GM23338 (cell line): ENCODE data around the gene RMC1. TPM values are rescaled to one million over a fixed set of nuclear protein-coding genes. Genes with fewer than 3 reads are reported as not detected.

Experiments used
- ATAC-seq: fragments of 200-7000 bp; cut with Tn5 transposase; 3 replicates; pipeline ENCODE4 v1.9.1; 2020
- DNase-seq: peaks from one replicate; pipeline ENCODE4 v3.0.0-alpha.2; 2015; ENCODE audit warnings: low spot score
- H2AFZ ChIP-seq: fragments of 200-600 bp; sonication (generic); 2 replicates; pipeline ENCODE4 v1.8.0; 2016; ENCODE audit warnings: antibody characterized with exemption, mild to moderate bottlenecking, moderate library complexity
- H3F3A ChIP-seq: fragments of 200-600 bp; sonication (generic); replicated peaks from 2 replicates; pipeline ENCODE4 v1.8.0; 2017; ENCODE audit warnings: antibody characterized with exemption, mixed run types, low read depth
- H3K27ac ChIP-seq: fragments of 200-600 bp; sonication (generic); 2 replicates; pipeline ENCODE4 v1.6.1; 2016; ENCODE audit warnings: low read depth
- H3K27me3 ChIP-seq: fragments of 200-600 bp; sonication (generic); 2 replicates; pipeline ENCODE4 v1.8.0; 2016; ENCODE audit warnings: mild to moderate bottlenecking, mixed run types, moderate library complexity; ENCODE audit not compliant: insufficient read depth
- H3K36me3 ChIP-seq: fragments of 200-600 bp; sonication (generic); 2 replicates; pipeline ENCODE4 v1.8.0; 2016; ENCODE audit warnings: mild to moderate bottlenecking; ENCODE audit not compliant: insufficient read depth
- H3K4me1 ChIP-seq: fragments of 200-600 bp; sonication (generic); 2 replicates; pipeline ENCODE4 v1.8.0; 2016; ENCODE audit warnings: mild to moderate bottlenecking, moderate library complexity; ENCODE audit not compliant: insufficient read depth
- H3K4me2 ChIP-seq: fragments of 200-600 bp; sonication (generic); 2 replicates; pipeline ENCODE4 v1.7.1; 2017; ENCODE audit warnings: mixed run types
- H3K4me3 ChIP-seq: fragments of 200-600 bp; sonication (generic); 2 replicates; pipeline ENCODE4 v1.6.1; 2016; ENCODE audit warnings: mixed run types
- H3K79me2 ChIP-seq: fragments of 200-600 bp; sonication (generic); replicated peaks from 2 replicates; pipeline ENCODE4 v1.8.0; 2017; ENCODE audit warnings: mild to moderate bottlenecking; ENCODE audit not compliant: insufficient read depth
- H3K9me2 ChIP-seq: fragments of 200-600 bp; sonication (generic); 2 replicates; pipeline ENCODE4 v1.8.0; 2017; ENCODE audit not compliant: insufficient read depth
- H4K20me1 ChIP-seq: fragments of 200-600 bp; sonication (generic); replicated peaks from 2 replicates; pipeline ENCODE4 v1.8.0; 2017; ENCODE audit warnings: mild to moderate bottlenecking; ENCODE audit not compliant: insufficient read depth
- H3K27ac Mint-ChIP-seq: 2 replicates; pipeline ENCODE4 v1.8.0; 2020; ENCODE audit warnings: inconsistent platforms, mild to moderate bottlenecking, moderate library complexity, mixed read lengths
- H3K27me3 Mint-ChIP-seq: 3 replicates; pipeline ENCODE4 v1.8.0; 2022; ENCODE audit warnings: low read depth, mild to moderate bottlenecking, moderate library complexity, mixed read lengths, inconsistent platforms; ENCODE audit not compliant: insufficient read depth, poor library complexity
- H3K36me3 Mint-ChIP-seq: 3 replicates; pipeline ENCODE4 v1.8.0; 2021; ENCODE audit warnings: low read depth, mild to moderate bottlenecking, inconsistent platforms, moderate library complexity, mixed read lengths
- H3K4me1 Mint-ChIP-seq: 3 replicates; pipeline ENCODE4 v1.8.0; 2020; ENCODE audit warnings: mild to moderate bottlenecking, inconsistent platforms, mixed read lengths
- H3K4me3 Mint-ChIP-seq: 3 replicates; pipeline ENCODE4 v1.8.0; 2021; ENCODE audit warnings: moderate library complexity, mild to moderate bottlenecking, inconsistent platforms, mixed read lengths
- H3K9me3 Mint-ChIP-seq: 3 replicates; pipeline ENCODE4 v1.8.0; 2020; ENCODE audit warnings: moderate library complexity, mild to moderate bottlenecking, inconsistent platforms, mixed read lengths
- CREB1 ChIP-seq: fragments of 250-450 bp; sonication (Bioruptor Pico); IDR thresholded peaks from 2 replicates; pipeline ENCODE4 v1.5.0; 2020; ENCODE audit warnings: low read depth, mild to moderate bottlenecking, moderate library complexity
- CTCF ChIP-seq, 2 experiments: fragments of 200-600 bp in 1 of 2; sonication (generic) in 1 of 2; conservative IDR thresholded peaks; 2 replicates each; pipeline versions ENCODE4 v1.5.1 to v1.6.1; 2016 to 2017; ENCODE audit warnings: antibody characterized with exemption in 2 of 2, low read depth in 2 of 2, mild to moderate bottlenecking in 2 of 2, moderate library complexity in 1 of 2
- ETS1 ChIP-seq: IDR thresholded peaks from 2 replicates; pipeline ENCODE4 v1.6.1; 2016; ENCODE audit warnings: antibody characterized with exemption
- EZH2 ChIP-seq: fragments of 200-600 bp; sonication (generic); IDR thresholded peaks from one replicate; pipeline ENCODE4 v1.8.0; 2017; ENCODE audit warnings: antibody characterized with exemption, mild to moderate bottlenecking, low read depth; ENCODE audit not compliant: unreplicated experiment
- EZH2phosphoT487 ChIP-seq: fragments of 200-600 bp; sonication (generic); IDR thresholded peaks from one replicate; pipeline ENCODE4 v1.8.1; 2018; ENCODE audit warnings: antibody characterized with exemption; ENCODE audit not compliant: unreplicated experiment
- JUNB ChIP-seq: IDR thresholded peaks from one replicate; pipeline ENCODE4 v1.6.1; 2016; ENCODE audit warnings: antibody characterized with exemption; ENCODE audit not compliant: unreplicated experiment
- NANOG ChIP-seq: IDR thresholded peaks from 2 replicates; pipeline ENCODE4 v1.6.1; 2016; ENCODE audit warnings: antibody characterized with exemption, borderline replicate concordance
- ZNF114 ChIP-seq: fragments of 250-450 bp; sonication (Bioruptor Pico); IDR thresholded peaks from 2 replicates; pipeline ENCODE4 v1.5.0; 2020; ENCODE audit warnings: mild to moderate bottlenecking, moderate library complexity
- ZNF331 ChIP-seq: fragments of 250-450 bp; sonication (Bioruptor Pico); IDR thresholded peaks from 2 replicates; pipeline ENCODE4 v1.5.0; 2020; ENCODE audit warnings: low read depth, mild to moderate bottlenecking, moderate library complexity
- polyA plus RNA-seq: library from polyadenylated mRNA; unstranded; fragments of >200 nt; fragmentation: Nextera tagmentation; extraction: Ambion mirVana; gene quantifications from 2 replicates; pipeline ENCODE4 v1.2.1, GENCODE V29; 2016
- total RNA-seq: library from RNA; depleted of rRNA; stranded (reverse); fragments of >200 nt; shearing (Covaris generic); gene quantifications from 2 replicates; pipeline ENCODE4 v1.2.3, GENCODE V29; 2014
- TF ChIP-seq, protein P1 (sequence below): IDR thresholded peaks from one replicate; pipeline ENCODE4 v1.6.1; 2018; ENCODE audit warnings: antibody characterized with exemption; ENCODE audit not compliant: unreplicated experiment

RMC1 gene
- total and polyA plus RNA-seq, 2 experiments from 2014 or later: 18.9 to 24.6 TPM

DNA sequence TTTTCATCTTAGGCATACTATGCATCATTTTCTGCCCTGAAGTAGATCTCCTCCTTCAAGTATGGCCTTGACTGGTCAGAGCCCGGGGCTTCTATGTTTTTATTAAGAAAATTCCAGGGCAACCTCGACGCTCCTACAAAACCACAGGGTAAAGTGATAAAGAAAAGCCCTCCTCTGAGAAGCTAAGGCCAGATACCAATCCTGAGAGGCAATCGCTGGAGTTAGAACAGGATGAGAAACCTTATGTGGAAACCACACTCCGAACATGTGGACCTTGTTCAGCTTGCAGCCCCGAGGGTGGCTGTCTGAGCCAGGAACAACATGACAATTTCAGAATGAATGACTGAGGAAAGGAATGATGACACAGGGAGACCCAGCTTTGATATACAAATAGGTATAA is 35.6 kb downstream of the RMC1 start (continued):
- TF ChIP-seq CTCF (conservative IDR thresholded peaks at IDR 0.05; ENCODE audit: low read depth in 2 of 2) (no peak), ZNF331 (CRISPR knock-in tag) (no peak), ZNF114 (CRISPR knock-in tag) (no peak), NANOG (no peak), CREB1 (CRISPR knock-in tag) (no peak), JUNB (no peak), EZH2phosphoT487 (no peak)
- TF ChIP-seq, protein P1, sequence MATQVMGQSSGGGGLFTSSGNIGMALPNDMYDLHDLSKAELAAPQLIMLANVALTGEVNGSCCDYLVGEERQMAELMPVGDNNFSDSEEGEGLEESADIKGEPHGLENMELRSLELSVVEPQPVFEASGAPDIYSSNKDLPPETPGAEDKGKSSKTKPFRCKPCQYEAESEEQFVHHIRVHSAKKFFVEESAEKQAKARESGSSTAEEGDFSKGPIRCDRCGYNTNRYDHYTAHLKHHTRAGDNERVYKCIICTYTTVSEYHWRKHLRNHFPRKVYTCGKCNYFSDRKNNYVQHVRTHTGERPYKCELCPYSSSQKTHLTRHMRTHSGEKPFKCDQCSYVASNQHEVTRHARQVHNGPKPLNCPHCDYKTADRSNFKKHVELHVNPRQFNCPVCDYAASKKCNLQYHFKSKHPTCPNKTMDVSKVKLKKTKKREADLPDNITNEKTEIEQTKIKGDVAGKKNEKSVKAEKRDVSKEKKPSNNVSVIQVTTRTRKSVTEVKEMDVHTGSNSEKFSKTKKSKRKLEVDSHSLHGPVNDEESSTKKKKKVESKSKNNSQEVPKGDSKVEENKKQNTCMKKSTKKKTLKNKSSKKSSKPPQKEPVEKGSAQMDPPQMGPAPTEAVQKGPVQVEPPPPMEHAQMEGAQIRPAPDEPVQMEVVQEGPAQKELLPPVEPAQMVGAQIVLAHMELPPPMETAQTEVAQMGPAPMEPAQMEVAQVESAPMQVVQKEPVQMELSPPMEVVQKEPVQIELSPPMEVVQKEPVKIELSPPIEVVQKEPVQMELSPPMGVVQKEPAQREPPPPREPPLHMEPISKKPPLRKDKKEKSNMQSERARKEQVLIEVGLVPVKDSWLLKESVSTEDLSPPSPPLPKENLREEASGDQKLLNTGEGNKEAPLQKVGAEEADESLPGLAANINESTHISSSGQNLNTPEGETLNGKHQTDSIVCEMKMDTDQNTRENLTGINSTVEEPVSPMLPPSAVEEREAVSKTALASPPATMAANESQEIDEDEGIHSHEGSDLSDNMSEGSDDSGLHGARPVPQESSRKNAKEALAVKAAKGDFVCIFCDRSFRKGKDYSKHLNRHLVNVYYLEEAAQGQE: no peak

DNA sequence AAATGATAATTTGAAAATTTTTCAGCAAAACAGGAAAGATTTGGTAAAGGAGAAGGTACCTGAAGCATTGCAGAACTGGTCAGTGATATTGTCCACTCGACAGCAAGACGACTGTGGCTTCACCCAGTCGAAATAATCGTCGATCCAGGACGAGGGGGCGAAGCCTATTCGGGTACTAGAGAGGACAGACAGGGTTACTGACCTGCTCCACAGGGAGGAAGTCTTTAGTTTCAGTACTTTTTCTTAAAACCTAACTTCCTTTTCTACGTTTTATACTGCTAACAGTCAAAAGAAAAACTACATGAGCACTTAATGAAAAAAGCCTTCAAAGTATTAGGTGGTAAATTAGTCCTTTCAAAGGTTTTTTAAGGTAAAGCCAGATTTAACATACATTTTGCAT is 36.0 kb downstream of the RMC1 start:
- TF ChIP-seq EZH2: no peak
- TF ChIP-seq ETS1: no peak
- TF ChIP-seq ZNF331 (CRISPR knock-in tag): no peak
- TF ChIP-seq CTCF (conservative IDR thresholded peaks at IDR 0.05; ENCODE audit: low read depth in 2 of 2): no peak
- Histone ChIP-seq H3F3A (no peaks in the 10 kb centered on the region), H3K4me1 (no peaks in the 10 kb centered on the region), H3K9me2 (no peaks in the 10 kb centered on the region), H3K79me2 (no peaks in the 10 kb centered on the region), H3K36me3 (peaks cover 77% of the 10 kb centered on the region), H3K4me3 (no peak overlapping the region), H3K27me3 (no peaks in the 10 kb centered on the region), H3K27ac (no peak overlapping the region), H3K4me2 (no peak overlapping the region), H4K20me1 (peaks cover 11% of the 10 kb centered on the region; the same call in 1 of the 2 replicates), H2AFZ (no peak overlapping the region)
- ATAC-seq (no peak), DNase-seq (no peak)
- peaks cover 79% of the 10 kb centered on the region for H3K36me3 Mint-ChIP-seq
- H3K4me1 Mint-ChIP-seq: no peaks in the 10 kb centered on the region
- H3K9me3 Mint-ChIP-seq: no peaks in the 10 kb centered on the region
- no peaks in the 10 kb centered on the region for H3K27me3 Mint-ChIP-seq
- H3K27ac Mint-ChIP-seq: no peak overlapping the region
- no peak overlapping the region for H3K4me3 Mint-ChIP-seq
